Cerebellar cortex (tissue), 1 donor: ENCODE results near the gene GNAI2.
A peak's percentile ranks its signal among the peaks of the same experiment; 100 is the strongest.
"Not testable (repeated sequence)": the region's sequence is repeated elsewhere in the genome, so short reads cannot be mapped to it uniquely, and the experiment has no call there.

Experiments
- DNase-seq: peaks from one replicate; pipeline ENCODE4 v3.0.0-alpha.2; 2015; ENCODE audit warnings: low spot score

The GNAI2 gene

GRCh38 chr3:50278123-50278879 lies 42.3 kb downstream of the GNAI2 start:
- DNase-seq: no peak

DNA sequence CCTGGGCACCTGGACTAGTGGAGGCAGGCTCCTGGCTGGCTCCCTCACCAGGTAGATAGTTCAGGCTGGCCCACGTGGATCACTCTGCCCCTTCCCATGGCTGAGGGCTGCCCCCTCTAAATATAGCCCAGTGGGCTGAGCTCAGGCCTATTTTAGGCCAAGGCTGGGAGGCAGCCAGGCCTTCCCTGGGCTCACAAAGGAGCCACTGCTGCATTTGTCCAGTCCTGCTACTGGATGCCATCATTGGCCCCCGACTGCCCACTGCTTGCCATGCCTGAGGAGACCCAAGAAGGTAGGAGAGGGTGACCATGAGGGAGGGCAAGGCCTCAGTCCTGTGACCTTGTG lies 42.8 kb downstream of the GNAI2 start, which contains the start of gene LSMEM2:
TSS of gene LSMEM2 (plus strand) at position 208 of the 345 bp plus-strand sequence. CDS start at position 235, 27 bp downstream.
- DNase-seq: no peak

DNA sequence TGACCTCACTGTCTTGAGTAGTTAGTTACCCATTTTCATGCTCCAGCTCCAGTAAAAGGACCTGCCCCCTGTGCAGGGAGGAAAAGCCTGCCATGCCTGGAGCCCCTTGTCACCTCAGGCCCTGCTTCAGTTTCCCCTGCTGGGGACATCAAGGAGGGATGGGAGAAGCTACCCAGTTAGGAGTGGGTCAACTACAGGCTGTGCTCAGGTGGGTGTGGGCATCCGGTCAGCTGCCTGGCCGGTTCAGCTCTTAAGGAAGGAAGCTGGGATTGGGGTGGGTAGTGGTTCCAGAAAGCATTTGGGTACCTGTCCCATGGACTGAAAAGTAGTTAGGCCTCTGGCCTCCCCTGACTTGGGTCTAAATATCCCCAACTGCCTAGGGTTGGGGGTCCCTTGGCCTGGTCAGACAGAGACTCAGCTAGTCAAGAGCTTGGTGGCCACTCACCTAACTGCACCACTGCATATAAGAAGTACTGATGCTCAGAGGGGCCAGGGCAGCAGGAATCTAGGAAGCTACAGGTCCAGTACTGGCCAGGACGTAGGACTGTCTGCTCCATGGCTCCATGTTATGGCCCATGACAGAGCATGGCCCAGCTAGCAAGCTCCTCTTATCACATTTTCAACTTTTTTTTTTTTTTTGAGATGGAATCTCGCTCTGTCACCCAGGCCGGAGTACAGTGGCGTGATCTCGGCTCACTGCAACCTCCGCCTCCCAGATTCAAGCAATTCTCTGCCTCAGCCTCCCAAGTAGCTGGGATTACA lies 43.4 kb downstream of the GNAI2 start:
- no peak for DNase-seq

DNA sequence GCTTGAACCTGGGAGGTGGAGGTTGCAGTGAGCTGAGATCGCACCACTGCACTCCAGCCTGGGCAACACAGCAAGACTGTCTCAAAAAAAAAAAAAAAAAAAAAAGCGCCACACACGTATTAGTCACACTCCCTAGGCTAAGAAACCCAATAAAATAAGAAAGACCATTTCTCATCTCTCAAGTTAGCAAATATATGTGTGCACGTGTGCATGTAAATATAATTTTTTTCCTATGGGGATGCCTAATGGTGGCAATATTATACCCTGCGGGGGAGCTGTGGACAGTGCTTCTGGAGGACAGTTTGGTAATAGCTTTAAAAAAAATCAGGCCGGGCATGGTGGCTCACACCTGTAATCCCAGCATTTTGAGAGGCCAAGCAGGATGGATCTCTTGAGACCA lies 48.1 kb downstream of the GNAI2 start:
- not testable (repeated sequence) for DNase-seq

GRCh38 chr3:50286322-50287227 lies 50.6 kb downstream of the GNAI2 start:
- no peak for DNase-seq

- DNase-seq: no peak
Observed at GRCh38 chr3:50287262-50287661, 51.3 kb downstream of the GNAI2 start.

- DNase-seq: no peak
Observed at GRCh38 chr3:50288387-50289007, 52.5 kb downstream of the GNAI2 start.

- no peak for DNase-seq
Observed at GRCh38 chr3:50289130-50289529, 53.1 kb downstream of the GNAI2 start.

- DNase-seq: no peak
Observed at GRCh38 chr3:50290161-50290641, 54.2 kb downstream of the GNAI2 start.

GRCh38 chr3:50292159-50293078 lies 56.4 kb downstream of the GNAI2 start, which contains the start of gene IFRD2:
Gene IFRD2, minus strand, starts transcription at chr3:50292429. Its CDS starts 155 bp downstream, at chr3:50292274.
- peak; percentile 98 for DNase-seq

- DNase-seq: no peak
Observed at GRCh38 chr3:50293079-50293801, 57.2 kb downstream of the GNAI2 start.

GRCh38 chr3:50294089-50294488 lies 58.1 kb downstream of the GNAI2 start:
- no peak for DNase-seq

- DNase-seq: no peak
Observed at GRCh38 chr3:50294492-50295403, 58.7 kb downstream of the GNAI2 start.

- no peak for DNase-seq
Observed at GRCh38 chr3:50295553-50296431, 59.8 kb downstream of the GNAI2 start.

DNA sequence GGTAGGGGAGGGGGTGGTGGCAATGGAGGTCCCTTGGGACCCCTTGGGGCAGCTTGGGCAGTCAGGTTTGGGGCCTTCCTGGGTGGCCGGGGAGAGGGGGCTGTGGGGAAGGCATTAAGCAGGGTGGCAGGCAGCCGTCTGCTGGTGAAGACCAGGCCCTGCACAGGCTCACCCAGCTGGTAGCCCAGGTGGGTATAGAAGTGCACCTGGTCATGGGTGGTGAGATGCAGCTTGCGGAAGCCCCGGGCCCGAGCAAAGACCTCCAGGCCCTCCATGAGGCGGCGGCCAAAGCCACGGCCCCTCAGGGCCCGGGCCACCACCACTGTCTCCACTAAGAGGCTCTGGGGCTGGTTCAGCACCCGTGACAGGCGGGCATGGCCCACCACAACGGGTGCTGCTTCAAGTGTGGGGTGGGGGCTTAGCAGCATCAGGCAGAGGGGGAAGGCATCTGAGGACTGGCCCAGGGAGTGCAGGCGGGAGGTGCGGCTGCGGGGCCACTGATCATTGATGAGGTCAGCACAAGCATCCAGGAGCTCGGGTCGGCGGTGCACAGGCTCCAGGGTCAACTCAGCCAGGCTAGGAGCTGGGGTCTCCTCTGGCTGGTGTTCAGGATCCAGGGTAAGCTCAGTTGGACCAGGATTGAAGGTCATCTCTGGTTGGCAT lies 60.8 kb downstream of the GNAI2 start:
- DNase-seq: no peak

- DNase-seq: no peak
Observed at GRCh38 chr3:50297384-50297775, 61.4 kb downstream of the GNAI2 start.
